Activated CD8-positive, alpha-beta memory T cell treated with anti-CD3 and anti-CD28 coated beads for 1 hour (primary cell): ENCODE data around the gene CACNA1A.
"Not testable (repeated sequence)": the region's sequence is repeated elsewhere in the genome, so short reads cannot be mapped to it uniquely, and the experiment has no call there.

Experiments
- DNase-seq, 2 donors: peaks; one replicate each; pipeline ENCODE4 v3.0.0-alpha.2; 2020; ENCODE audit warnings: low read depth in 1 of 2; ENCODE audit errors: extremely low read depth in 1 of 2

The CACNA1A gene

DNA sequence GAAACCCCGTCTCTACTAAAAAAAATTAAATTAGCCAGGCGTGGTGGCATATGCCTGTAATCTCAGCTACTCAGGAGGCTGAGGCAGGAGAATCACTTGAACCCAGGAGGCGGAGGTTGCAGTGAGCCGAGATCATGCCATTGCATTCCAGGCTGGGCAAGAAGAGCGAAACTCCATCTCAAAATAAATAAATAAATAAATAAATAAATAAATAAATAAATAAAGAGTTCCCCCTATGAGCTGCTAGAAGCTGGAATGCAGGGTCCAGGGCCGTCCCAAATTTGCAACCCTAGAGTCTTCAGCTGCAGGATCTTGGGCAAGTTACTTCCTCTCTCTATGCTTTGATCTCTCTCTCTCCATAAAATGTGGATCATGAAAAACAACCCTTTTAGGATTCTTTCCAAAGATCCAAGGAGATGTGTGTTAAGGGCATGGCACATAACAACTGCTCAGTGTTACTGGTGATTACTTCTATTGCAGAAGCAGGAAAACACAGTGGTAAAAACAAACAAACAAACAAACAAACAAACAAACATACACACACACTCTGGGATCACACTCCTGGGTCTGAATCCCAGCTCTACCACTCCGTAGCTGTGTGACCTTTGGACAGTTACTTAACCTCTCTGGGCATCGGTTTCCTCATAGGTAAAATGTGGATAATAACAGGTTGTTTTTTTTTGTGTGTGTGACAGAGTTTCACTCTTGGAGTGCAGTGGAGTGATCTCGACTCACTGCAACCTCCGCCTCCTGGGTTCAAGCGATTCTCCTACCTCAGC is 78.8 kb downstream of the CACNA1A start:
- no peak for DNase-seq

DNA sequence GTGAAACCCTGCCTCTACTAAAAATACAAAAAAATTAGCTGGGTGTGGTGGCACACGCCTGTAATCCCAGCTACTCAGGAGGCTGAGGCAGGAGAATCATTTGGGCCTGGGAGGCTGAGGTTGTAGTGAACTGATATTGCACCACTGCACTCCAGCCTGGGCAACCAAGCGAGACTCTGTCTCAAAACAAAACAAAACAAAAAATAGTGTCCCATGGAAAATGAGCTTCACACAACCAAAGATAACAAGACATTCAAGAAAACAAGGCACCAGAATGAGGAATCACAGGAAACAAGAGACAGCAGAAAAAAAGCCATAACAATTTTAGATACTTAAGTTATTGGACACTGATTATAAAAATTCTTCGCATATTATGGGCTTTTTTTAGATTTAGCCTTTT is 80.4 kb downstream of the CACNA1A start:
- not testable (repeated sequence) for DNase-seq

DNA sequence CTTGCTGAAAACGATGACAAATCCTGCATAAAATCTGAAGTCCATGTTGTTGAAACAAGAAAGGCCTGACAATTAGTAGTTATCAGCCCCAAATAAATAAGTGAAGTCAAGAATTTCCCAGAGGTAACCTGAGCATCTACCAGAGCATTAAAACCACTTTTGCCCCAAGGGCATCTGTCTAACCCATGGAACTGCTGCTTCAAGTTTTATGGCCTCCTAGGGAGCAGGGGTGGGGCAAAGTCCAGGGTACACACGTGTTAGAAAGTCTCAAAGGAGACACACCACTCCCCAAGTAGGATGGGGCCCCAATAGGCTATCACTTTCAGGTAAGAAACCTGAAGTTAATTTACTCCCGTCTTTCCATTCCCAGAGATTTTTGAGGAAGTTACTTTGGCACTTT is 81.1 kb downstream of the CACNA1A start:
- no peak for DNase-seq

DNA sequence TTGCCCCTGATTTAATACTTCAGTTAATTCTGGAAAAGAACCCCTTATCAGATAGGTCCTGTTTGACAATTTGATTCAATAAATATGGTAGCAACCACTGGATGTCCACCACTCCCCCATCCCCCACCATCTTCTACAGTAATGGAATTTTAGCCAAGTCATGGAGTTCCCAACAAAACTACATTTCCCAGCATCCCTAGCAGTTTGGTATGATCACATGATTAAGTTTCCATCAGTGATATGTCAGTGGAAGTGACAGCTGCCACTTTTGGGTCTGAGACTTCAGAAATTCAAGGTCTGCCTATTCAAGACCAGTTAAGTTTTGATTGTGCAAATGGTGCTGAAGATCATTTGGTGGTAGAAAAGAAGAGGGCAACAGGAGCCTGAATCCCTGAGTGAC is 85.5 kb downstream of the CACNA1A start:
- DNase-seq: no peak

DNA sequence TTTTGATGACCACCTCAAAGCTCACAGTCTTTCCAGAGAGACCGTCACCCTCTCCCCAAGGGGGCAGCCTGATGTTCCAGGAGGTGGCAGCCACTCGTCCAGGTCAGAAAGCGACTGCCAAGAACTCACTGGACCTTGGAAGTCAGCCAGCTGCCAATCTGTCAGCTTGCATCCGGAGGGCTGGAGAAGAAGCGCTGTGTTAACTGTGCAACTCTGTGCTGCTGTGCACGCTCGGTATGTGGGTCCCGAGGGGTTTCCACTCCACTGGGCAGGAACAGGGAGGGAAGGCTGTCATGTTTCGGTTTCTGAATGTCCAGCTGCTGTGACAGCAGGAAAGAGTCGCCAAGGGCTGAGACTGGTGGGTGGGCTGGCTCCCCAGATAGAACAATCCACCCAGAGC is 89.2 kb downstream of the CACNA1A start:
- no peak for DNase-seq

DNA sequence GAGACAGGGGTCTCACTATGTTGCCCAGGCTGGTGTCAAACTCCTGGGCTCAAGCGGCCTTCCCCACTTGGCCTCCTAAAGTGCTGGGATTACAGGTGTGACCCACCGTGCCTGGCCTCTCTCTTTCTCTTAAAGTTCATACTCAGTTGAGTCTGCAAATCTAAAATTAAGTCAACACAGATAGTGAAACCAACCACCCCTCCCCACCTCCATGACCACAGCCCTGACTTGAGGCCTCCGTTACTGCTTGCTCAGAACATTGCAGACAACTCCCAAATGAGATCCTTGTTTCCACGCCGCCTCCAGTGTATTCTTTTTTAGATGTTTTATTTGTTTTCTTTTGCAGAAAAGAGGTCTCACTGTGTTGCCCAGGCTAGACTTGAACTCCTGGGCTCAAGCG is 94.4 kb downstream of the CACNA1A start:
- DNase-seq: no peak

DNA sequence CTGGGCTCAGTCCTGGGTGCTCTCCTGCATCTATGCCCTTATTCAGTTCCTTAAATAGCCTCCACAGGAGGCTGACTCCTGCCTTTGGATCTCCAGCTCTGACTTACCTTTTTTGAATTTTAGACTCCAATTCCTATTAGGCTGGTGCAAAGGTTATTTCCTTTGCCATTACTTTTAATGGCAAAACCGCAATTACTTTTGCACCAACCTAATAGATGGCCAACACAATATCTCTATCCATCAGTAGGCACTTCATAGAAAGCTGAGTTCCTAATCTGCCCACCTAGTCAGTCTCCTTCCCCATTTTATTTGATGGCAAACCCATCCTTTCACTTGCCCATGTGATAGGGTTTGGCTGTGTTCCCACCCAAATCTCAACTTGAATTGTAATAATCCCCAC is 95.3 kb downstream of the CACNA1A start:
- DNase-seq: no peak

DNA sequence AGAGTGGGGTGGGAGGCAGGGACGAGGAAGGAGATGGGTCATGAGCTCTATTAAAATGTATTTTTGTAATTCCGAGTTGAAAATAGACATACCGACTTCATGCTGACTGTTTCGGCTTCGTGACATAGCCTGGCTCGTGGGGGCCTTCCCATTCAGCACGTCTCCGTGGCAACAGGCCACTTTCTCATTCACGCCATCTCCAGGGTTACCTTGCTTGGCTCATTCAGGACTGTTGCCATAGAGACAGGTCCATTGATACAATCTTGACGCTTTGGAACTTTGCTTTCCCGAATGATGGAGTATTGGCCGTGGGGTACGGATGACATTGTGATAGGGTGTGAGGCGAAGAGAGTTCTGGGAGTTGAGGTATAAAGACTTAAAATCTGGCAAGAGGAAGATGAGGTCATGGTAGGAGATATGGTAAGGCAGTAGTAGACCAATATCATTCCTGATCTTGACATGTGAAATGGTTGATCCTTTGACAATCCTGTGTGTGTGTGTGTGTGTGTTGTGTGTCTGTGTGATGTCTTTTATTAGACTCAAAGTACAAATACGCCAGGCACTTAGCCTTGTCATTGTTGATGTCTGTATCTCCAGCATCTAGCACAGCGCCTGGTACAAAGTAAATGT is 97.3 kb downstream of the CACNA1A start:
- DNase-seq: no peak

DNA sequence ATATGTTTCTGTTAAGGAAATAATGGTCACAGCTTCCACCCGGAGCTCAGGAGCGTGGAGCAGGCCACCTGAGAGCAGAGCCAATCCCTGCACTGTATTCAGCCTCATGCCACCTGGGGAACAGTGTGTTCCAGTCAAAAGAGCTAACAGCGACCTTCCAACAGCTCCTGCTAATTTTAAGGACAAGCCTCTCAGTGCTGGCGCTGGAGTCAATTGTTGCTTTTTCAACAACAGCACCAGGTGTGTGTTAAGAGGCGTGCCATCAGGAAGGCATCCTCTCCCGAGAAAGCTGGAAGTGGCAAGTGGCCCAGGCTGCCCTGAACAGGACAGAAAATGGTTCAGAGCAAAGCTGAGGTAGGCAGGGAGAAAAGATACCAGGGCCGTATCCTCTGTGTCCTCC is 102.0 kb downstream of the CACNA1A start:
- no peak for DNase-seq

DNA sequence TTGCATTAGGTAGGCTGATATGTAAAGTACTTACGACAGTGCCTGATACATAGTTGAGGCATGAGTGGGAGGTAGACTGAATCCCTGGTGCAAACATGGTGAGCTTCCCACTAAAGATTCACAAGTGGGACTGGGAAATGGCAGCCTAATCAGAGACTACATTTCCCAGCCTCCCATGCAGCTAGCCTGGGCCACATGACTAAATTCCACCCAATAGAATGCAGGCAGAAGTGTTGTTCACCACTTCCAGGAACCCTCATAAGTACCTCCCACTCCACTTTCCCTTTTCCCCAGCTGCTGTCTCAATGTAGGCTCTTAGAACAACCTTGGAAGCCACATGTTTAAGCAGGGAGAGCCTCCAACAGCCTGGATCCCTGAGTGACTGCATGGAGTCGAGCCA is 104.9 kb downstream of the CACNA1A start:
- DNase-seq: no peak

DNA sequence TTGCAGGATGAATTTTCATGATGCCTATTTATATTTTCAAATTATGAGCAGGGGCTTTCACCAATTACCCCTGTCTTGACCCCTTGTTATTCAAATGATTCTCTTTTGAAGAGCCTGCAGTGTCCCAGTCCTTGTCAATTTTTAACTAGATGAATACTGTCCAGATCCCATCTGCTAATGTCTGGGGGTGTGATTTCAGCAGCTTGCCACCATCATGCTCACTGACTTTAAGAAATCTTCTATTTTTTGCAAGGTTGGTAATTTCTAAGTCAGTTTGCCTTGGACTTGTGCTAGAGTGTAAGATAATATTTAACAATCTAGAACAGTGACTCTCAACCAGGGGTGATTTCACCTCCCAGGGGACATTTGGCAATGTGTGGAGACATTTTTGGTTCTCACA is 106.0 kb downstream of the CACNA1A start:
- no peak for DNase-seq

DNA sequence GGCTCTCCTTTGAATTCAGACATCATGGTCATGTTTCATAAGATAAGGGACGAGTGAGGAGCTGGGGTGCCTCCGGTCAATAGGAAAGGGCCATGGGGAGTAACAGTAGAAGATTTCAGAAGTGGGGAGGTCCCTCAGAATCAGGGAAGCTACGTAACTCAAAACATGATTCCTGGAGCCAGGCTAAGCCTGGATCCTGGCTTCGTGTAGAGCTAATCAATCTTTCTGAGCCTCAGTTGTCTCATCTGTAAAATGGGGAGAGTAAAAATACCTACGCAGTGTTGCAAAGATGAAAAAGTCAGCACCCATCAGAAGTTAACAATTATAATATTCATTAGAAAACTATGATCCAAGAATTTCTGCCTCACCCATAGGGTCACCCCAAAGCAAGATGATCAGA is 106.5 kb downstream of the CACNA1A start:
- no peak for DNase-seq

DNA sequence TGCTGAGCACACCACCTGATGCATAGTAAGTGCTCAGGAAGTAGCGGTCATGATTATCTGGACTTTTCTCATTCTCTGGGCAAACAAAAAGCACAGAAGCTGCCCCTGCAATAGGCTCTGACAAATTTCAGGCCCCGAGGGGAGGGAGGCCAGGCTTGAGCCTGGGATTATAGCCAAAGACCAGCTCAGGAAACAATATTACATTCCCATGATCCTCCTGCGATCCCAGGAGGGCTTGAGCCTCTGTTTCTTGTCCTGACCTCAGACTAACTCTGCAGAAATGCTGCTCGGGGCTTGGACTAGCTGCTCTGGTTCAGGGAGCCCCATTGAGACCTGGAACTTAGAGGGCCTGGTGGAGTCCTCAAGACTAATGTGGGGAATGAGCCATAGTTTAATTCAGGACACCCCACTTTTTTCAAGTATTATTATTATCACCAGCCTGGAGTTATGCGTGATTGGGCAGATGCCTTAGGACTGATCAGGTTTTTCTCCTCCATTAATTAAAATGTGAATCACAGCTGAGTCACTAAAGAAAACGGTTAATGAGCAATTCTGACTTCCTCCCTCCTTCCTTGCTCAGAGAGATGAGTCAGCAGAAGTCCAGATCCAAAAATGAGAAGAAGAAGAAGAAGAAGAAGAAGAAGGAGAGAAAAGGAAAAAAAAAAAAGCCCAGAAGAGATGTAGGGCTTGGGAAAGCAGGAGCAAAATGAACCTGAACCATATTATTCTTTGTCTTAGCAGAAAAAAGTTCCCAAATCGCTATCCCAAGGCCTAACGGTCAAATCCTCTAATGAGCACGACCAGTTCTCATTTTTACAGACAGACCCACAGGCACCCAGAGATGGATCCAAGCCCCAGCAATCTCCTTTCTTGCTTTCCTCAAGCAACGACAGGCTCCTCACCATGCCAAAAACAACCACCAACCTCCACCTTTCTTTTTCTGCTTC is 107.2 kb downstream of the CACNA1A start:
- no peak for DNase-seq

DNA sequence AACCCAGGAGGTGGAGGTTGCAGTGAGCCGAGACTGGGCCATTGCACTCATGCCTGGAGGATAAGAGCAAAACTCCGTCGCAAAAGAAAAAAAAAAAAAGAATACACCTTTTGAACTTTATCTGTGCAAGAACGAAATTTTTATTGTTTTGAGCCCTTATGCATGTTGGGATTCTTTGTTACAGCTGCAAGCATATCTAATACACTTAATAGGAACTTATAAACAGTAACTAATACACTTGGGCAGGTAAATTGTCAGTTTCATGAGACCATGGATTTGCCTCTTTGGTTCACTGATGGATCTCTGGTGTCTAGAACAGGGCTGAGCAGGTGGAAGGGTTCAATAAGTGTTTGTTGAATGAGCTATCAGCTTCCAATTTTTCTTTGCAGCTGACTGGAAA is 108.1 kb downstream of the CACNA1A start:
- DNase-seq: no peak

DNA sequence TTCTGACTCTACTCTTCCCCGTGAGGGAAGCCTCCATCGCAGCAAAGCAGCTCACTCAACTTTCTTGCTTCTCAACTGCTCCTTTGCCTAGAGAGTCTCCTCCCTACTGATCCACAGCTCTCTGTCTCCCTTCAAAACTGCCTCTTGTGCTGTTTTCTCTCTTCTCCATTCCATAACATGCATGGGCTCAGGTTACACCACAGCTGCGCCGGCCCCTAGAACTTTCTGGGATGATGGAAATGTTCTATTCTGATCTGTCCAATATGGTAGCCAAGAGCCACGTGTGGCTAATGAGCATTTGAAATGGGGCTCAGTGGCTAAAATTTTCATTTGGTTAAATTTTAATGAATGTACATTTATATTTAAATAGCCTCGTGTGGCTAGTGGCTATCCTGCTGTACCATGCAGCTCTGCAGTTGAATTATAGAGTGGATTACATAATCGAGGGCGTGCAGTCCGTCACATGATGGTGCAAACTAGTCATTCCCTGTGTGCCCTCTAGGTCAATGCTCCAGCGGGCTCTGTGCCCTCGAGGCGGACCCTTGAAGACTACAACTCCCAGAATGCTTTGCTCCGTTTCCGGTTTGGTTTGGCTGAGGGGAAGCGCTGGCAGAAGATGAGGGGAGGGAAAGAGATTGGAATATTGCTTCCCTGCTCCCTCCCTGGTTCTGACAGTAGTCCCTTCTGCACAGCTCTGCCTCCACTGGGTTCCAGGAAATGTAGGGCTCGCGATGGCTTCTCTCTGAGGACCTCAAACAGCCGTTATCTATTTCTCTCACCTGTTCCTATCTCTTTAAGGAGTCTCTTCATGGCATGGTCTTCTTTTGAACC is 109.8 kb downstream of the CACNA1A start:
- no peak for DNase-seq

DNA sequence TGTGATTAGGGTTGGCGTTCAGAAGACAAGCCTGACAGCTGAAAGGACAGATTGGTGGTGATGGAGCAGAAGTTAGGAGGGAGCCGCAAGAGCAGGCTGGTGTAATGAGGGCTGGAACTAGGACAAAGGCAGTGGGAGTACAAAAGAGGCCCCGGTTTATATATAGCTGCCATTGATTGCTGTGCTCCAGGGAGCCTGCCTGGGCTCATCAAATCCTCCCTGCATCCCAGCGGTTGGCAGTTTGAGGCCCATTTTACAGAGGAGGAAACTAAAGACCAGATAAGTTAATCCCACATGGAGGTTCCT is 123.7 kb downstream of the CACNA1A start:
- DNase-seq: no peak

DNA sequence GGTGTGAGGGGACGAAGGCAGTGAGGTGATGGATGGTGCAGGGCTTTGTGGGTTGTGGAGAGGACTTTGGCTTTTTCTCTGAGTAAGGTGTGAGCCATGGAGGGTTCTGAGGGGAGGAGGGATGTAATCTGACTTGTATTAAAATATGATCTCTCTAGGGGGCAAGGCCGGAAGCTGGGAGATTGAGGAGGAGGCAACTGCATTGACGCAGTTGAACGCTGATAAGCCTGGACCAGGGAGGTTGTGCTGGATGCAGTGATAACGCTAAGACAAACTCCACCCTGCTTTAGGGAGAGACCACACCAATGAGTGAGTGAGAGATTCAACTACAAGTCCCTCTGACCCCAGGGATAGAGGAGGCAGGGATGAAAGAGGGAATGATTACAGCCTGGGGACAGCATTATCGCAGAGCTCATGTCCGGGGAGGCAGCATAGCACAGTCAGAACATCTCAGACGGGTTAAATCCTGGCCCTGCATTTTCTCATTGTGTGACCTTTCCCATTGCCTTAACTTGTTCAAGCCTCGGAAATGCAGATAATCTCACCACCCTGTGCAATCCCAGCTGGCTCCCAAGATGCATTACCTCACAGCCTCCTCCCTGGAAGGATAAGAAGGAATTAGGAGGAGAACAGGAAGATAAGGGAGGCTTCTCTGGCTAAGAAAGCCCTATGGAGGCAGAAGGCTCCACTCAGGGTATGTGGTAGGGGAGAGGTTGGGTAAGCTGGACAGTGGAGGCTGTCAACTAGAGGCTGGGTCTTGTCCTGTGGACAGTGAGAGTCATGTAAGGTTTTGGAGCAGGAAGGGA is 124.2 kb downstream of the CACNA1A start:
- no peak for DNase-seq

DNA sequence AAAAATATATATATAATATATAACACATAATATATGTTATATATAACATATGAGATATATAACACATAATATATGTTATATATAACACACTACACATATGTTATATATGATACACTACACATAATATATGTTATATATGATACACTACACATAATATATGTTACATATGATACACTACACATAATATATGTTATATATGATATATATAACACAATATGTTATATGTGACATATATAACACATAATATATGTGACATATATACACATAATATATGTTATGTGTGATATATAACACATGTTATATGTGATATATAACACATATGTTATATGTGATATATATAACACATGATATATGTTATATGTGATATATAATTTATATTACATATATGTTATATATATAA is 129.7 kb downstream of the CACNA1A start:
- no peak for DNase-seq

DNA sequence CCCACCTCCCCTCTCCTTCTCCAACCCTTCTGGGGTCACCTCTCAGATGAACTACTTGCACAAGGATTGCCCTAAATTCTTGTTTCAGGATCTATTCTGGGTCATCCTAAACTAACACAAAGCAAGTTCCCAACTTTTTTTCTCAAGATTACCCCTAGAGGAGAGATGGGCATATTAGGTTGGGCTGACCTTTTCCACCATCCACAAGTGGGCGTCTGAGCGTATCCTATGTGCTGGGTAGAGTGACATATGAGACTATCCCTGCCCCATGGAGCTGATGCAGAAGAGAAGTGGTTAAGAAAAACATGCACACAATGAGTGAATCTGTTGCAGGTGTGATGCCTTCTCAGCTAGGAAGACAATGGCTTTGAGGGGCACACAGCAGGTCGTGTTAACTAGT is 132.7 kb downstream of the CACNA1A start:
- no peak for DNase-seq

DNA sequence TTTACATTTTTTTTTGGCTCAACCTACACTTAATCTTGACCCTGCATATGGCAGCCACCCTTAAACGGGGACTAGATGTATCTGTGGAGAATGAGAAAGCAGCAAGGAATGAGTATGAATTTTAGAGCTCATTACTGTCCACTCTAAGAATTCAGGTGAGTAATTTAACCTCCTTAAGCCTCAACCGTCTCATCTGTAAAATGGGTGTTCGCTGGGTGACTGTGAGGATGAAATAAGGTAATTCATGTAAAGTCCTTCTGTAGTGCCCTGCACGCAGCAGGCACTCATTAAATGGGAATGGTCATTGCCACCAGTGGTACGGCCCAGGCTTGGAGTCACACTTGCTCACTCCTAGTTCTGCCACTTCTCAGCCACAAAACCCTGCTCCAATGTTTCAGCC is 135.3 kb downstream of the CACNA1A start:
- no peak for DNase-seq
